GM19468 (cell line): ENCODE results near the gene MARCHF11.

Experiments used
- ATAC-seq: cut with Tn5 transposase; IDR thresholded peaks from one replicate; pipeline ENCODE4 v1.9.1; 2021; ENCODE audit warnings: mild to moderate bottlenecking, moderate library complexity, moderate number of reproducible peaks; ENCODE audit not compliant: unreplicated experiment; ENCODE audit errors: extremely low read depth

Gene MARCHF11

DNA sequence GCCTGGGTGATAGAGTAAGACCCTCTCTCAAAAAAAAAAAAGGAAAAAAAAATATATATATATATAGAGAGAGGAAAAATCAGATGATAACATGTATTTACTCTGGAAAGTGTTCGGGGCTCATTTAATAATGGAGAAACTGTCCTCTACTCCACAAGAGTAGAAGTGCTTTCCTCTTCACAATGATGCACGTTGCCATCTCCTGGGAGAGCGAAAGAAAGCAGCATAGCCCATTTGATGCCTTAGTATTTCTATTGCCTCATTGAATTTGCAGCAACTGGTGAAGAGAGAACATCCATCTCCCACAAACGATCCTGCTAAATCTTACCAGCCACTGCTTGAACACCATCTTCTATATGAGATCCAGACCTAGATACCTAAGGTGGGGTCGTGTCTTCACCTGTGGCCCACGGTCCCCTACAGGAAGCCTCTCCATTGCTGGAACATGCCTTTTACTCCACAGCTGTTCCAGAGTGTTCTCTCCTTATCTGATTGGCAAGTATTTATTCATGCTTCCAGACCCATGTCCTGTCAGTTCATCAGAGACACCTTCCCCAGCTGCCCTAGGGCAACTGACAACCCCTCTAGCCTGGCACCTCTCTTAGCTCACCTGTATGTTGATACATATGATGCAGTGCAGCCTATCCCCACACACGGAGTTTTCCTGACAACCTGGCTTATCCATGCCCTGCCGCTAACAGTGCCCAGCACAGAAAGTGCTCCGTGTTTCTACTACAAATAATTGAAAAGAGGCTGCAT lies 115.3 kb downstream of the MARCHF11 start:
- ATAC-seq, result no peak

DNA sequence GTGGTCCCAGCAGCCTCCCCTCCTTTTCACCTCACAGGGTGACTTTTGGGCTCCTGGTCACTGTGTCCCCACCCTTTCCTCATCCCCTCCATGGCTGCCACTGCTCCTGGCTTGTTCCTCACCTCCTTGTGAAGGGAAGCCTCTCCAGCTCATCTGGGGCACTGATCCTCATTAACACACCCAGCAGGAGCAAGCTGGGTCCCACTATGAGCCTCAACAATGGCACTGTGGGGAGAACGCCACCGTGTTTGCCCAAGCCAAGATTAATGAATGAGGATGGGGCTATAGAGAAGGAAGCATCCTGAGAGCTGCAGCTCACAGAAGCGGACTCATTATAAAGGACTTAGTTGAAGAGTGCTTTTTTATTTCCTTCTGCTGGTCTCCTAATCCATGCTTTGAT lies 118.4 kb downstream of the MARCHF11 start:
- ATAC-seq, result no peak

DNA sequence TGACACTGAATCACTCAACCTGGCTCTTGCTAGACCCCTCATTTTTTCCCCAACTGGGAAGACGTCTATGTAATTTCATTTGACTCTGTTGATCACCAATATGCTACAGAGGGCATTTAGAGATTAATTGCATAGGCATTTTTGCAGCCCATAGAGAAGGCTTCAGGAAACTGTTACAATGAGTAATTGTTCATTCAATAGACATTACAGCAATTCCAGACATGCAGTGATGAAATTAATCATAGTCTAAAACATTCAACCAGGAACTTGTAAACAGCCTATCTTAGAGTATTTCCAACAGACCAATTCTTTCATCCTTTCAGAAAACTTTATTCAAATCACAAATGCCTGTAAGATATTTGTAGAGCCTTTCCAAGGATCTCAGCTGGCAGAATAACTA lies 122.3 kb downstream of the MARCHF11 start:
- ATAC-seq, result no peak

DNA sequence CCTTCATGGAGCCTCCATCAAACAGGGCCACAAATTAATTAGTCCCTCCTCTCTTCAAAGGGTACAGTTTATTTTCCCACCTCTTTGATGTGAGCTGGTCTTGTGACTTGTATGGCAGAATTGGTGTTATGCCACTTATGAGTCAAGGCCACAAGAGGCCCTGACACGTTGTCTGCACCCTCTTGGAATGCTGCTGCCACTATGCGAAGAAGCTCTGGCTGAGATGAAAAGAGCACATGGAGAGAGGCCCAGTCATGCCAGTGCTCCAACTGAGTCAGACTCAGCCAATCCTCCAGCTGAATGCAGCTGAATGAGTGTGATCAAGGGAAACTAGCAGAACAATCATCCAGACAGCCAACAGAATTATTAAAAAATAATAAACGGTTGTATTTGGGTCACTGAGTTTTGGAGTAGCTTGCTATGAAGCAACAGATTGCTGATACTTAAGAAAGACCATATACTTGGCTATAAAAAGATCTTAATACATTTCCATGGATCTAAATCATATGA lies 128.3 kb downstream of the MARCHF11 start:
- ATAC-seq, result no peak

DNA sequence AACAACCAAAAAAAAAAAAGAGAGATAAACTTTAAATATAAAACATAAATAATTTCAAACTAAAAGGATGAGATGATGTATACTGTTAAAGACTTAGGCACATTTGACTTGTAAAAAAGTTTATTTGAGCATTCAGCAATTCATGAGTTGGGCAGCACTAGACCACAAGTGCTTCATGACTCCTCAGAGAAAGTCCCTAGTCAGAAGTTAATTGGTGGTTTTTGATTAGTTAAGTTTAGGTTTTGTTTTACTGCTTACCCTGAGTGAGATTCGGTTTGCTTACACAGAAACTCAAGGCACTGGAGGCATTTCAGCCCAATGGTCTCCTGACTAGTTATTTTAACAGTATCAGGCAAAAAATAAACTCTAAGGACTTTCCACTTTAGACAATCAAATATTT lies 129.2 kb downstream of the MARCHF11 start:
- no peak for ATAC-seq

DNA sequence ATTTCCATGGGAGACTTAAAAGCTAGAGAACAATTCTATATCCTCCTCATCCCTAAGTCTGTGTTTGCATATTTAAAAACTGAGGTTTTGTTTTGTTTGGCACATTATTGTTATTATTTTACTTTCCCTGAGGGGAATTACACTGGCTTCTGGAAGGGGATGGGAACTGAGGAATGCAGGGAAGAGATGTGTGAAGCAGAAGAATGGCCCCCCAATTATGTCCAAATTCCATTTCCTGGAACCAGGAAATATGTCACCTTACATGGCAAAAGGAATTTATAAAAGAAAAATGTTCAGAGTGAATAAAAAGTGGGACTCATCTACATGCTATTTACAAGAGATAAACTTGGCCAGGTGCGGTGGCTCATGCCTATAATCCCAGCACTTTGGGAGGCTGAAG lies 129.8 kb downstream of the MARCHF11 start:
- no peak for ATAC-seq

DNA sequence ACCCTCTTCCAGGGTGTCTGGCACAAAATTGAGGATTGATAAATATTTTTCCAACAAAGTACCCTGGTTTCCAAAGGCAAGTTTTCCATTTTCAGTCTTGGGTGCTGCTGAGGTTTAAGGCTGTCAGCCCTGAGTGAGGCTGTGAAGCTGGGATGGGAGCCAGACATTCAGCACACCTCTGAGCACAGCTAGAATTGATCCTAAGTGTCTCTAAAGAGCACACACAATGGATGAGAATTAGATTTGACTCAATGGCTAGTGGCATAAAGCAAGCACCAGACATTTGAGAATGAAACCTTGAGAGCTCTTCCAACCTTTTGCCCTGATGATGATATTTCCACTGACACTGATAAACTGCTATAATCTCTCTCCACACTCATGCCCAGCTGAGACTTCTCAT lies 131.5 kb downstream of the MARCHF11 start:
- no peak for ATAC-seq

DNA sequence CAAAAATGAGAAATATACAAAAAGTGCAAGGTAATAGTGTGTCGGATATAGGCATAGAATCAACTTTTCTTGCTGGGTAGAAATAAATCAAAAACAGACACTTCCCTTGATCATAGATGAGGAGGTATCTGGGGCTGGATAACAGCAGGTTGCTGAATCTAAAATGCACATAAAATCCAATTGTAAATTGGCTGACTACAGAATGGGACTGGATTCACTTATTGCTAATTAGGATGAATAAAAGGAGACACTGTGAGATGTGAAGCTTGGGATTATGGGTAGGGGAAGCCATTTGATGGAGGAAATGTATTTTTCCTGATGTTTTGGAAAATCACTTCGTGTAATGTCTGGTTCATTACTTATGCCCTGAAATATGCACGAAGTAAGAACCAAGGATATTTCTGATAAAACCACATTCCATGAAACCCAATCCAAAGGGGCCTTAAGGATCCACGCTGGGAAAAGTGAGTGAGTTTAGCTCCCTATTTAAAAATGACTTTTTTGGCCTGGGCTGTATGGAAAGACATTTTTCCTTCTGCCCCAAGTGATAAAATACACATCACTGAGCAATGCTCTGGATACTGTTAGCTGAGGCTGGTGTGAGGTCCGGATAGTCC lies 136.1 kb downstream of the MARCHF11 start:
- no peak for ATAC-seq

DNA sequence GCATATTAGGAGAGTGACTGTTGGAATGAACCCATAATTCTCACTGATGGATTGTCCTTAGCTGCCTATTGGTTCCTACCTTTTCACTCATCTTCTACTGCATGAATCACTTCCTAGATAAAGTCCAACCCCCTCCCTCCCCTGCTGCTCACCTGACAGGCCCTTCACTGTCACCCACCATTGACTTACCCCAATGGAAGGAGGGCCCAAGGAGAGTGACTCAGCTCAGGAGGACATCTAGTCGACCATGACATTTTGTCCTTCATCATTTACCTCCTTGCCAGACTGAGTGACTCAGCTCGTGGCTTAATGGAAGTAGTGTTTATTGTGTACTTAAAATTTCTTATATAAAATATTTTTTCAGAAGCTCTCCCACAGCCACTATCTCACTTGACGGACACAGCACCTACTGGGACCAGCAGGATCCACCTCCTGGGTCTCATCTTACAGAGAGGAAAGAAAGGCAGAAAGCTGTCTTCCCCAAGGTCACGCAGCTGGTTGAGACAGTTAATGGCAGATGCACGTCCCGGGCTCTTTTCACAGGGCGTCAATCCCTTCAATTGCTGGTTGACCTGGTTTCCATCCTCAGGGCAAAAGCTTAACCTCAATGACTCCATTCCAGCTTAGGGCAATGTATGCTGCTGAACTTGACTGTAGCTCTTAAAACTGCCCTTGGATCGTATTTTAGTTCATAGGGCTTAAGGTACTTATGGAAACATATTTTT lies 142.3 kb downstream of the MARCHF11 start:
- ATAC-seq, result no peak

DNA sequence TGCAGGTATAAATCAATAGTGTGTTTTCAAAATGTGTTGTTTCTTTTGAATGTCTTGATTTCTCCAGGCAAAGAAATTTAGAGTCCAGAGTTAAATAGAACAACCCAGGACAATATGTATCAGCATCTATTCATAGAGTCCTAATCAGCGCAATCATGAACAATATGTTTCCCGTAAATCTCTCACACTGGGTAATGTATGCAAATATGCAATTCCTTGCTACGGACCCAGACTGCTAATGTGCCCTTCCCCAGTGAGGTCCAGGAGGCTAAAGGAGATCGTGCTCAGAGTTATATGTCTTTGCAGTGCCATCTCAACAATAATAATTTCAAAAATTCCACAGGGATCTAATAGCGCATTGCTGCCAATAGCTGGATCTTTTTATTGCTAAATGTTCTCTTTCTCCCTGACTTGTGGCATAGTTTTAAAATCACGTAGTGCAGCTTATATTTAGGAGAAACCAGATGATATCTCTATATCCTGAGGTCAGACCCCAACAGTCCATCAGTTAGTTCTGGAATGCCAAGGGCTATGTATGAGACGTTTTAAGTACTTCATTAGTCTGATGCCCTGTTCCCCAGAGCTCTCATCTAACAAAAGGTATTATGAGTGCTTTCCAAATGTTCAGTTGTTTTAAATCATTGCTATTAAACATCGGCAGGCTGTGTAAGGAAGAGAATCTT lies 145.1 kb downstream of the MARCHF11 start:
- no peak for ATAC-seq

DNA sequence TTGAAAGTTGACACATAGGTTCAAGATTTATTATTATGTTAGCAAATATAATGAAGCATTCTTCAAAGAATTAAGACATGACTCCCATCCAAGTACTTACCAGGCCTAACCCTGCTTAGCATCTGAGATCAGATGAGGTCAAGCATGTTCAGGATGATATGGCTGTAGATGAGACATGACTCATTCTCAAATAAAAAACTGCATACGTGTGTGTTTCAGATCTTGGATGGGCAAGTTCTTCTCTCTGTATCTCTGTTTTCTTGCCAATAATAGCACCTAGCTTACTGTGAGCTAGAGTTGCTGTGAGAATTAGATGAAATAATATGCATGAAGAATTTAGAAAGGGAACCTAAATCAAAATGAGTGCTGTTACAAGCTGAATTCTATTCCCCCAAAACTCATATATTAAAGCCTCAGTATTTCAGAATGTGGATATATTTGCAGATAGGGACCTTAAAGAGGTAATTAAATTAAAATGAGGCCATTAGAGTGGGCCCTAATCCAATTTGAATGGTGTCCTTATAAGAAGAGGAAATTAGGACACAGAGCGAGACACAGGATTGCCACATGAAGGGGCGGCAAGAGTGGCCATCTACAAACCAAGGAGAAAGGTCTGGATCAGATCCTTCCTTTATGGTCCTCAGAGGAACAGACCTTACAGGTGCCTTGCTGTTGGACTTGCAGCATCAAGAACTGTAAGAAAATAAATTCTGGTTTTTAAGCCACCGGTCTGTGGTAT lies 146.2 kb downstream of the MARCHF11 start:
- ATAC-seq, result no peak

DNA sequence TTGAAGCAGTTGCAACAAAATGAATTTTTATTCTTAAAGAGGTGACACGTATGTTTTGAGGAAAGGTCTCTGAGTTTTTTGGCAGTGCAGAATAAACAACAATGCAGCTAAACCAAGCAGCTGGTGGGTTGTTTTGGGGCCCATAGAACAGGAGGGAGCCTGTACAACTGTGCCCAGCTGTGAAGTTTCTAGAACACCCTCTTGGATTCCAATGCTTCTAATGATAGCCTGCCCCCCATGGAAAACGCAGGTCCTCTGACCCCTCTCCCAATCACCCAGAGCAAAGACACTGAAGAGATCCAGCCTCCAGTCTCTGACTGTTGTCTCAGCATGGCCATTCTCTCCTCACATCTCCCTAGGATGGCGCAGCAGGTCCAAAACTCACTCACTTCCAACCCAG lies 150.9 kb downstream of the MARCHF11 start:
- no peak for ATAC-seq

DNA sequence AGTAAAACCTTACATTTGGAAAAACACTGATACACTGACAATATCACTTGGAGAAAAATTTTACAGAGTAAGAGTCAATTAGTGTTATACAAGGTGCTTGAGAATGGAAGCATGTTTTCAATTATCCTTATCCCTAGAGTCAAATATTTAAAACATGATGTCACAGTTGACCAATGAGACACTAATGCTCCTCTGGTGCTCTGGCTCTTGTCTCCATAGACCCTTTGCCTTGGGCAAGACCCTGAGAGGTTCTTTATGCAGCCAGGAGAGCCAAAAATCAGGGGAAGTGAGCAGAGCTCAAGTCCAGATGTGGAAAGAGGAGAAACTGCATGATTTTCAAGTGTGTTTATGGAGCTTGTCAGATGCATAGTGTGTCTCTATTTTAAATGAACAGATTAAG lies 153.9 kb downstream of the MARCHF11 start:
- ATAC-seq, result no peak

DNA sequence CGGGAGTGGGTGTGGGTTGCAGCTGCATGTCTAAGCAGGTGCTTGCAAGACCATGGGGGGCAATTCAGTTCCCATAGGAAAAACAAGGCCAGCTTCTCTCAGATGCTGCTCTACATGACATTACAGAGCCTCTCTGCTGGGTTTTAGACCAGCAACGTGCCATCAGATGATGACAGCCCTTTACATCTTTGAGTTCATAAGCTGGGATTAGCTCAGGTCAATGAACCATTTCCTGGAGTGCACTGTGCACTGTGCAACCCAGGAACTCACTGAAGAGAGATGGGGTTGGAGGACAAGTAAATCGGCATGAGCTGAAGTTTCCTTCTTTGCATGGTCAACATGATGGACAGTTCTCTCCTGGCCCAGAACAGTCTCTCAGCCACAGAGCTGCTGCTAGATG lies 160.6 kb downstream of the MARCHF11 start:
- no peak for ATAC-seq

DNA sequence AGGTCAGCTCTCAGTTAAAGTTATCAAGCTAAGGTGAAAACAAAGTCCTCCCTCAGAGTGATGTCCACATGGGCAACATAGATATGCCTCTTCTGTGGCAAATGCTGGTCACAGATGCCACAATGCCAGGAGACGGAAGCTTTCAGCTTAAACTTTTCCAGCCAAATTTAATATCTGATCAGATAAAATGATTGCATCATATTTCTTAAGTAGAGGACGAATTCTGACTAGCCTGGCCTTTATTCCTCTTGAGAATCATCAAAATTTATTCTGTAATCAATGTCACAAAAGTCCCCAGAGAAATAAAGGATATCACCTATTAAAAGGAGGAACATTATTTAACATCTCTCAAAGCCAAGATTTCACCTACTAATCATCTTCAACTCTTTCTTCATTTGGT lies 161.9 kb downstream of the MARCHF11 start:
- no peak for ATAC-seq
